NT2/D1 (cell line): ENCODE measurements around the gene HRH4.

ENCODE experiments used
- SUZ12 ChIP-seq: IDR thresholded peaks from 2 replicates; pipeline ENCODE4 v1.6.1; 2011; ENCODE audit not compliant: insufficient read length, insufficient read depth; ENCODE audit errors: extremely low read depth
- YY1 ChIP-seq: IDR thresholded peaks from 2 replicates; pipeline ENCODE4 v1.6.1; 2011; ENCODE audit not compliant: insufficient read length, insufficient read depth
- ZNF274 ChIP-seq: IDR thresholded peaks from 2 replicates; pipeline ENCODE4 v1.6.1; 2011; ENCODE audit warnings: mild to moderate bottlenecking, low read depth, low read length

- TF ChIP-seq YY1 (no peak), ZNF274 (no peak), SUZ12 (no peak)
Observed at GRCh38 chr18:24497031-24497754, 36.8 kb downstream of the HRH4 start.
